RCC 7860 (cell line): ENCODE measurements around the gene CCT5.
"Not testable (repeated sequence)": the region's sequence is repeated elsewhere in the genome, so short reads cannot be mapped to it uniquely, and the experiment has no call there.

ENCODE experiments used
- DNase-seq: peaks from one replicate; pipeline ENCODE4 v3.0.0-alpha.2; 2015; ENCODE audit warnings: low spot score
- FAIRE-seq: peaks from 2 replicates; lab custom pipeline; 2012; peaks lifted over from hg19 to GRCh38; lab: Jason Lieb, UNC

Gene CCT5

DNA sequence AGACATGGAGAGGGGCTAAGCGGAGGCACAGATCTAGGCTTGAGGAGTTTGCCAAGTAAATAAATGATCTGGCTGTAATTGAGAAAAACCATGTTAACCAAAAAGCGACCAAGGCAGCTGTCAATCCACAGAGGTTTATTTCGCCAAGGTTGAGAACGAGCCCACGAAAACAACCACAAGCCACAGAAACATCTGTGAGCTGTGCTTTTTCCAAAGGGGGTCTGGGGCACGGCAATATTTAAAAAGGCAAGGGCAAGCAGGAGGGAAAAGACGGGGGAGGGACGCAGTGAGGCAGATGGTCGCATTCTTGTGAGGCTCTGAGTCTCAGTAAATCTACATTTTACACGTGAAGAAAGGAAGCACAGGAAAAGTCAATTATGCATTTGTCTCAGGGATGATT, 25.4 kb downstream of the CCT5 start:
- no peak for FAIRE-seq
- no peak for DNase-seq

GRCh38 chr5:10275991-10276390, 25.9 kb downstream of the CCT5 start:
- DNase-seq = no peak
- FAIRE-seq = no peak

- no peak for FAIRE-seq
- no peak for DNase-seq
Observed at GRCh38 chr5:10276691-10277090, 26.6 kb downstream of the CCT5 start.

GRCh38 chr5:10277773-10278630, 27.9 kb downstream of the CCT5 start:
- DNase-seq (no peak), FAIRE-seq (no peak)

- FAIRE-seq (no peak), DNase-seq (no peak)
Observed at GRCh38 chr5:10278658-10279279, 28.7 kb downstream of the CCT5 start.

DNA sequence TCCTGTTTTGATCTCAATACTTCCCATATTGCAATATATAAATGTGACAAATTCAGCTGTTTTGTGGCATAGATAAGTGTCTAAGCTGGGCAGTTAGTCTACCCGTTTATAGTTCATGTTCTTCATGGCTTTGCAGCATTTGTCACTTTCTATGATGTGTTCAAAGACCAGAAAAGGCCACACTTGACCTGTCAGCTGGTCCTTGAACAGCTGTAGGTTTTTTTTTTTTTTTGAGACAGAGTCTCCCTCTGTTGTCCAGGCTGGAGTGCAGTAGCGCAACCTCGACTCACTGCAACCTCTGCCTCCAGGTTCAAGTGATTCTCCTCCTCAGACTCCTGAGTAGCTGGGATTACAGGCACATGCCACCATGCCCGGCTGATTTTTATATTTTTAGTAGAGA, 29.2 kb downstream of the CCT5 start:
- DNase-seq (no peak), FAIRE-seq (no peak)

- FAIRE-seq (no peak), DNase-seq (no peak)
Observed at GRCh38 chr5:10279925-10280720, 30.0 kb downstream of the CCT5 start.

GRCh38 chr5:10283927-10284635, 34.0 kb downstream of the CCT5 start:
- peak; percentile 64 for DNase-seq
- FAIRE-seq = no peak

DNA sequence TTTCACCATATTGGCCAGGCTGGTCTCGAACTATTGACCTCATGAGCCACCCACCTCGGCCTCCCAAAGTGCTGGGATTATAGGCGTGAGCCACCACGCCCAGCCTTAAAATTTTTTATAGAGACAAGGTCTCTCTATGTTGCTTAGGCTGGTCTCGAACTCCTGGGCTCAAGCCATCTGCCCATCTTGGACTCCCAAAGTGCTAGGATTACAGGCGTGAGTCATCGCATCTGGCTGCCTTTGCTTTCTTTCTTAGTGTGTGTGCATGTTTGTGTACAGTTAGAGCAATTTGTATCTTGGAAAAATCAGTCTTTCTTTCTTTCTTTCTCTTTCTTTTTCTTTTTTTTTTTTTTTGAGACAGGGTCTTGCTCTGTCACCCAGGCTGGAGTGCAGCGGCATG, 35.3 kb downstream of the CCT5 start:
- DNase-seq, FAIRE-seq: not testable (repeated sequence)

GRCh38 chr5:10286162-10286861, 36.2 kb downstream of the CCT5 start:
- FAIRE-seq (no peak), DNase-seq (no peak)

- no peak for FAIRE-seq
- no peak for DNase-seq
Observed at GRCh38 chr5:10286862-10287227, 36.8 kb downstream of the CCT5 start.

DNA sequence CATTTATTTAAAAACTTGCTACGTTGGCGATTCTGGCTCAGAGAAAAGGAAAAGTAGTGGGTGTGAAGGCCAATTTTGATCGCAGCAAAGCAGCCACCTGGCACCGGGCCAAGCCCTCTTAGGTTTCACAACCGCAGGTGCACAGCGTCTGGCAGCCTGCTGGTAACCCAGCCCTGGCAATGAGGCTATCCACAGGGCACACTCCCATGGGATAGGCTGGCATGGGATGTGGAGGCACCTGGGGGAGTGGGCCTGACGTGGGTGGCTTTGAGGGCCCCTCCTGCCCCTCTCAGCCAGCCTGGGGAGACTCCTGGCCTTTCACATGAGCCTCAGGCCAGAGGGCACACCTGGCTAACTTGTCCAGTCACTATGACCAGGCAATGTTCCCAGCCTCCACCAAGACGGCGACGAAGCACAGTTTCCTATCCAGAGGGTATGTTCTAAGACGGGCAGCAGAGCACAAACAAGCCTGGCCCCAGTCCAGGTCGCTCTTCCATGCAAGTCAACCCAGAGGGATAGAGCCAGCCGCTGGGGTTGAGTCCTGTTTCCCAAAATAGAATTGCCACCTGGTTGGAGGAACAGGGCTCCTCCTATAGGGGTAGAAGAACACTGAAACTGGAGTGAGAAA, 38.6 kb downstream of the CCT5 start:
- DNase-seq (no peak), FAIRE-seq (no peak)

DNA sequence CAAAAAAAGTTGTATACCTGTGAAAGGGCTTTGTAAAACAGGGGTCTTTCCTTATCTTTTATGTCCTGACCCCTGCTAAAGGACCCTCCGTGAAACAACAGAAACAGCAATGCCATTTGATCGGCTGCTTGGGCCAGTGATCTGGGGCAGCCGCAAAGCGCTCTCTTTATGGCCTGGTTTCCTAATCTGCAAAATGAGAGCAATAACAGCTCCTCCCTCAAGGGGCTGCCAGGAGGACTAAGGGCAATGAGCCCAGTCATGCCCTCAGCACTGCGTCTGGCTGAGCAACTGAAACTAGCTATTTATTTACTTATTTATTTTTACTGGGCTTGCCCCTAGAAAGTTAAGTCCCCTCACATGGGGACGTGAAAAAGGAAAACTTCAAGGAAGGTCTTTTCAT, 39.3 kb downstream of the CCT5 start:
- FAIRE-seq (no peak), DNase-seq (no peak)

DNA sequence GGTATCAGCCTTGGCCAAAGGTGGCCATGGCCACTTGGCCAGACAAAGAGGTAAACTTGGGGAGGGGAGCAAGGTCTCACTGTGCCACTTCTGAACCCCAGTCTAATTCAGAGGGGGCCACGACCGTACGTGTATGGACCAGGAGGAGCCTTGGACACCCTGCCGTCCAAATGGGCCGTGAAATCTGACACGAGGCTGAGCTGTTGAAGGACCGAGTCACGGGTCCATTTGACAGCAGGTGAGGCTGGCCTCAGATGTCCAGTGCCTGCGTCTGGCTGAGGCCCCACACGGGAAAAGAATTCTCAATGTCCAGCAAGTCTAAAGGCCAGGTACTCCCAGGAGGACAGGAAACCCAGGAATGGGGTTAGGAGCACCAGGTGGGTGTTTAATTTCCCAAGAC, 39.9 kb downstream of the CCT5 start:
- DNase-seq (no peak), FAIRE-seq (no peak)

DNA sequence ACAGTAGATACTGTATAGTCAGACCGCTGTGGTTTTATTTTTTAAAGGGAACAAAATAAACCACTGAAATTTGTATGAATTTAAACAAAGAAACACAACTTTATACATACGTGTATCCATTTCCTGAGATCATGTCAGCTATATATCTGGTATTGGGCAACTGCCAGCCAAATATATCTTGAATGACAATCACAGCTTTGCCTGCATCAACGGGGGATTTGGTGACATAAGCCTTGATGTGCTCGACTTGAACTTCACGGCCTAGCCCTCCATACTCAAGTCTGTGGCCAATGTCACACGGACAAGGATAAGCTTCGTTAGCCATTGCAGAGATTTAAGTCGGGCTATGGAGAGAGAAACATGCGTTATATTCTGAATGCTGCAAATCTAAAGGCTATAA, 40.4 kb downstream of the CCT5 start:
- FAIRE-seq (no peak), DNase-seq (no peak)

- DNase-seq = no peak
- no peak for FAIRE-seq
Observed at GRCh38 chr5:10291692-10292339, 41.7 kb downstream of the CCT5 start.

DNA sequence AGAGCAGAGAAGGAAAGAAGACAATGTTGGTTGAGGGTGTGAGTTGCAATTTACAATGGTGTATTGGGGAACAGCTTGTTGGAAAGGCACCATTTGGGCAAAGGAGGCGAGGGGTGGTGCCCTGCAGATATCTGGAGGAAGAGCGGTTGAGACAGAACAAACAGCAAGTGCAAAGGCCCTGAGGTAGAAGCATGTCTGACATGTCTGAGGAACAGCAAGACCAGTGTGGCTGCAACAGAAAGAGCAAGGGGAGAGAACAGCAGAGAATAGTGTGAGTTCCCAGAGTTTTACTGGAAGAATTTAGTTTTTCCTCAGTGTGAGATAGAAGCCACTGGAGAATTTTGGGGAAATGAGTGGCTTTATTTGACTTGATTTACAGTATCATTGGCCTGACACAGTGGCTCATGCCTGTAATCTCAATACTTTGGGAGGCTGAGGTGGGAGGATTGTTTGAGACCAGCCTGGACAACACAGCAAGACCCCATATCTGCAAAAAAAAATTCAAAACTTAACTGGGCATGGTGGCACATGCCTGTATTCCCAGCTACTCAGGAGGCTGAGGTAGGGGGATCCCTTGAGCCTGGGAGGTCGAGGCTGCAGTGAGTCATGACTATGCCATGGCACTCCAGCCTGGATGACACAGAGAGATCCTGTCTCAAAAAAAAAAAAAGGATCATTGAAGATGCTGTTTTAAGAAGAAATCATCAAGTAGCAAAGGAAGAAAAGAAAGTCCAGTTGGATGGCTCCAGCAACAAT, 44.0 kb downstream of the CCT5 start:
- DNase-seq (no peak), FAIRE-seq (no peak)

DNA sequence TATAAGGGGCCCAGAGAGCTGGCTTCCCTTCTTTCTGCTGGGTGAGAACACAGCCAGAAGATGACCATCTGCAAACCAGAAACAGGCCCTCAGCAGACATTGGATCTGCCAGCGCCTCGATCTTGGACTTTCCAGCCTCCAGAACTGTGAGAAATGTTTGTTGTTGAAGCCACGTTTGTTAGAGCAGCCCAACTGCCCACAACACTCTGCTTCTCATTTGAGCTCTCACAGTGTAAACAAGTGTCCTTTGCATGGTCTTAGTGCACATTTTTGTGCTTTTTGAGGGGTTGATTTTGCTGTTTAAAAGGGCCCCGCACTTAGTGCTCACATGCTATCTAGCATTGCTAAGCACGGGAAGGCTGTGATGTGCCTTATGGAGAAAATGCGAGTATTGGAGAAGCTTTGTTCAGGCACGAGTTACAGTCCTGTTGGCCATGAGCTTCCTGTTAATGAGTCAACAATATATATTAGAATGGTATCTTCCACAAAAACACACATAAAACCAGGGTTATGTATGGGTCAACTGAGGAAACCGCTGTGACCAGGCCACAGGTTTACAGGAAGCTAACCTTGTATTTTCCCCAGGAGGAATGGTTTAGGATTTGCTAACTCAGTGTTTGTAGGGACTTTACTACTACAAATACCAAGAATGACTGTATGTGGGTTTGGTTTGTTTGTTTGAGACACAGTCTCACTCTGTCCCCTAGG, 45.7 kb downstream of the CCT5 start:
- DNase-seq = no peak

More for the DNA sequence above, 45.7 kb downstream of the CCT5 start:
- no peak for FAIRE-seq
